Fibroblast of lung (primary cell): ENCODE results near the gene TOGARAM2. TPM values are rescaled to one million over a fixed set of nuclear protein-coding genes. Genes with fewer than 3 reads are reported as not detected.

Source experiments
- DNase-seq, 2 donors: peaks; one replicate each; pipeline versions ENCODE4 v3.0.0 to v3.0.0-alpha.2; 2010; ENCODE audit warnings: low read depth in 2 of 2
- H2AFZ ChIP-seq: 2 replicates; pipeline ENCODE4 v1.5.1; 2012; ENCODE audit warnings: low read length, control low read depth, inconsistent platforms
- H3K27ac ChIP-seq: 2 replicates; pipeline ENCODE4 v1.5.1; 2011; ENCODE audit warnings: low read length, control low read depth; ENCODE audit not compliant: insufficient read depth
- H3K27me3 ChIP-seq: 2 replicates; pipeline ENCODE4 v1.5.1; 2011; ENCODE audit warnings: mild to moderate bottlenecking, low read length; ENCODE audit not compliant: control insufficient read depth, insufficient read depth
- H3K36me3 ChIP-seq: 2 replicates; pipeline ENCODE4 v1.5.1; 2011; ENCODE audit warnings: low read length; ENCODE audit not compliant: control insufficient read depth, insufficient read depth
- H3K4me1 ChIP-seq: 2 replicates; pipeline ENCODE4 v1.5.1; 2011; ENCODE audit warnings: low read length; ENCODE audit not compliant: control insufficient read depth, insufficient read depth; ENCODE audit errors: extremely low read depth
- H3K4me2 ChIP-seq: 2 replicates; pipeline ENCODE4 v1.5.1; 2011; ENCODE audit warnings: low read length, control low read depth; ENCODE audit not compliant: insufficient read depth; ENCODE audit errors: extremely low read depth
- H3K4me3 ChIP-seq, 4 experiments: fragments of 200-600 bp in 1 of 4; sonication (generic) in 1 of 4; replicated peaks in 1 of 4; 2 replicates each; pipeline ENCODE4 v1.5.1; 2011 to 2016; ENCODE audit warnings: low read length in 4 of 4, low read depth in 3 of 4, mild to moderate bottlenecking in 3 of 4, control low read depth in 2 of 4, inconsistent platforms in 1 of 4, mixed read lengths in 1 of 4; ENCODE audit not compliant: insufficient read depth in 1 of 4; ENCODE audit errors: control extremely low read depth in 1 of 4
- H3K79me2 ChIP-seq: 2 replicates; pipeline ENCODE4 v1.5.1; 2012; ENCODE audit warnings: mild to moderate bottlenecking, low read length, inconsistent platforms; ENCODE audit not compliant: control insufficient read depth, insufficient read depth
- H3K9ac ChIP-seq: 2 replicates; pipeline ENCODE4 v1.5.1; 2011; ENCODE audit warnings: mild to moderate bottlenecking, low read length, control low read depth; ENCODE audit not compliant: insufficient read depth
- H3K9me3 ChIP-seq: 2 replicates; pipeline ENCODE4 v1.5.1; 2012; ENCODE audit warnings: low read depth, low read length; ENCODE audit not compliant: control insufficient read depth, insufficient read depth
- H4K20me1 ChIP-seq: 2 replicates; pipeline ENCODE4 v1.5.1; 2011; ENCODE audit warnings: low read length; ENCODE audit not compliant: control insufficient read depth, insufficient read depth; ENCODE audit errors: extremely low read depth
- CTCF ChIP-seq, 2 donors: IDR thresholded peaks in 1 of 2; conservative IDR thresholded peaks in 1 of 2; 1 replicate in 1 of 2; 2 replicates in 1 of 2; pipeline ENCODE4 v1.5.1; 2011 to 2012; ENCODE audit warnings: low read length in 2 of 2, control low read depth in 1 of 2, inconsistent platforms in 1 of 2, low read depth in 1 of 2, mild to moderate bottlenecking in 1 of 2
- EZH2 ChIP-seq: IDR thresholded peaks from 2 replicates; pipeline ENCODE4 v1.5.1; 2012; ENCODE audit warnings: low read length, control low read depth, mild to moderate bottlenecking; ENCODE audit errors: missing control alignments
- polyA plus RNA-seq, 2 donors: library from polyadenylated mRNA; depleted of rRNA in 1 of 2; stranded (reverse) in 1 of 2; unstranded in 1 of 2; fragments of >200 nt; gene quantifications; 2 replicates each; pipeline ENCODE4 v1.2.1, GENCODE V29; 2011 to 2012; ENCODE audit warnings: missing spikeins in 1 of 2
- total RNA-seq: library from RNA; depleted of rRNA; stranded (reverse); fragments of >200 nt; gene quantifications from 2 replicates; pipeline ENCODE4 v1.2.1, GENCODE V29; 2014

The TOGARAM2 gene
- total and polyA plus RNA-seq, 2 donors (not counting 1 experiment from before 2014, with no cell fraction given) = 0.15 to 0.33 TPM

GRCh38 chr2:29065068-29065811 lies 84.1 kb downstream of the TOGARAM2 start:
- Histone ChIP-seq H3K4me2 (no peak overlapping the region), H3K9ac (no peak overlapping the region), H3K4me3 (no peak overlapping the region), H3K4me1 (no peaks in the 10 kb centered on the region), H3K27ac (no peak overlapping the region), H3K9me3 (no peaks in the 10 kb centered on the region), H3K27me3 (peaks cover 3% of the 10 kb centered on the region), H3K79me2 (no peaks in the 10 kb centered on the region), H4K20me1 (no peaks in the 10 kb centered on the region), H2AFZ (peak overlapping the region; percentile 33), H3K36me3 (no peaks in the 10 kb centered on the region)
- DNase-seq = no peak
- no peak for TF ChIP-seq CTCF (conservative IDR thresholded peaks at IDR 0.05 in 1 of 2, IDR thresholded peaks at IDR 0.05 in 1 of 2; ENCODE audit: low read depth in 1 of 2, low read length in 2 of 2)
- TF ChIP-seq EZH2 = no peak

GRCh38 chr2:29066271-29066860 lies 85.3 kb downstream of the TOGARAM2 start:
- Histone ChIP-seq H3K27ac (no peak overlapping the region), H3K4me2 (no peak overlapping the region), H3K4me3 (no peak overlapping the region), H3K27me3 (peaks cover 3% of the 10 kb centered on the region), H3K79me2 (no peaks in the 10 kb centered on the region), H2AFZ (no peak overlapping the region), H3K4me1 (no peaks in the 10 kb centered on the region), H3K36me3 (no peaks in the 10 kb centered on the region), H4K20me1 (no peaks in the 10 kb centered on the region), H3K9ac (no peak overlapping the region), H3K9me3 (no peaks in the 10 kb centered on the region)
- peak; percentile 41 to 75 for DNase-seq
- TF ChIP-seq EZH2 = no peak

- no peaks in the 10 kb centered on the region for H3K9me3 ChIP-seq
- H4K20me1 ChIP-seq = no peaks in the 10 kb centered on the region
- H3K9ac ChIP-seq = no peak overlapping the region
- no peaks in the 10 kb centered on the region for H3K27me3 ChIP-seq
- H3K36me3 ChIP-seq = no peaks in the 10 kb centered on the region
- no peak for TF ChIP-seq CTCF (conservative IDR thresholded peaks at IDR 0.05 in 1 of 2, IDR thresholded peaks at IDR 0.05 in 1 of 2; ENCODE audit: low read depth in 1 of 2, low read length in 2 of 2)
- TF ChIP-seq EZH2 = no peak
- H3K4me2 ChIP-seq = no peak overlapping the region
- H2AFZ ChIP-seq = no peak overlapping the region
- no peak overlapping the region for H3K27ac ChIP-seq
- H3K4me3 ChIP-seq = no peak overlapping the region
- no peak for DNase-seq
- no peaks in the 10 kb centered on the region for H3K4me1 ChIP-seq
- H3K79me2 ChIP-seq = no peaks in the 10 kb centered on the region
Observed at GRCh38 chr2:29066997-29067605, 86.0 kb downstream of the TOGARAM2 start.
